Fibroblast of mammary gland (primary cell): ENCODE data around the gene NLRC3.

Experiments used
- DNase-seq: peaks from one replicate; pipeline ENCODE4 v3.0.0-alpha.2; 2010; ENCODE audit warnings: low read depth
- H3K4me3 ChIP-seq: 2 replicates; pipeline ENCODE4 v1.5.1; 2011; ENCODE audit warnings: low read depth, mild to moderate bottlenecking, low read length, moderate library complexity; ENCODE audit not compliant: control insufficient read depth
- CTCF ChIP-seq: conservative IDR thresholded peaks from 2 replicates; pipeline ENCODE4 v1.5.1; 2011; ENCODE audit warnings: low read depth, low read length, inconsistent platforms; ENCODE audit not compliant: control insufficient read depth, insufficient read depth

NLRC3 gene

GRCh38 chr16:3518292-3518985 is 58.8 kb downstream of the NLRC3 start:
- DNase-seq: no peak
- TF ChIP-seq CTCF: no peak
- no peak overlapping the region for H3K4me3 ChIP-seq

- H3K4me3 ChIP-seq: no peak overlapping the region
- no peak for TF ChIP-seq CTCF
- DNase-seq: no peak
Measured at GRCh38 chr16:3515897-3516296, 61.3 kb downstream of the NLRC3 start.

- TF ChIP-seq CTCF: no peak
- no peak overlapping the region for H3K4me3 ChIP-seq
- peak; percentile 63 for DNase-seq
Measured at GRCh38 chr16:3514621-3515020, 62.6 kb downstream of the NLRC3 start.

GRCh38 chr16:3513892-3514583 is 63.2 kb downstream of the NLRC3 start:
- TF ChIP-seq CTCF: no peak
- H3K4me3 ChIP-seq: no peak overlapping the region
- no peak for DNase-seq

GRCh38 chr16:3511286-3512180 is 65.7 kb downstream of the NLRC3 start:
- no peak overlapping the region for H3K4me3 ChIP-seq
- TF ChIP-seq CTCF: no peak
- DNase-seq: no peak

- no peak for DNase-seq
- no peak overlapping the region for H3K4me3 ChIP-seq
- no peak for TF ChIP-seq CTCF
Measured at GRCh38 chr16:3510416-3510815, 66.8 kb downstream of the NLRC3 start.
